NCI-H2196 (cell line): ENCODE results near the gene ODAD3.

Source experiments
- DNase-seq: peaks from one replicate; lab custom pipeline; 2025; ENCODE audit not compliant: unreplicated experiment; lab: John Stamatoyannopoulos, UW

Gene ODAD3

DNA sequence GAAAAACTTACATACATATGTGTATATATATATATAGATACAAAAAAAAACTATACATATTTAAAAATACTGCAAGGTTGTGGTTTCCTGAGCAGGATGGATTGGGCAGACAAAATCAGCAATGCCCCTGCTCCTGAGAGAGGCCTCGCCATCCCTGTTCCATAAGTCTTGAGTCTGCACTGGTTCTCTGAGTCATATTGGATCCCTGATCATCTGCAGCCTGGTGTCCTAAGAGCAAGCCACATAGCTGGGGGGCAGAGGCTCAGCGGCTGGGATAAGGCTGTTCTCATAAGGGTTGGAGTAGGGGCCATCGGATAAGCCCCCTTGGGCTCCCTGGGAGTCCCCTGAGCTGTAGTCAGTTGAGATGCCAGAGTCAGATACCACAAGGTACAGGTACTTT, 57.2 kb downstream of the ODAD3 start:
- no peak for DNase-seq

DNA sequence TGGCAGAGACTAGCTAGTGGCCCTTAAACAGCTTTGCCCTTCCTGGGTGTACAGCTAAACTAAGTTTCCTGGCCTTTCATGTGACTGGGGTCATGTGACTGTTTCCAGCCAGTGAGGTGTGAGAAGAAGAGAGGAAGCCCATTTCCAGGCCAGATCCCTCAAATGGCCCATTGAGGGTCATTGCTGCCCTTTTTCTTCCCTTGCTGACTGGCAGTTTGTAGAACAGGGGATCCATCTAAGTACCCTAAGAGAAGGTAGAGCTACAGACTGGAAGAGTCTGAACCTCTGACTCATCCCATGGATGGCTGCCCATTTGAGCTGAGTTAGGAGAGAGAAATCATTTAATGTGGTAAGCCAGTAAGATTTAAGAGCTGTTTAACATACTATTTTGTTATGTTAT, 57.7 kb downstream of the ODAD3 start:
- no peak for DNase-seq

DNA sequence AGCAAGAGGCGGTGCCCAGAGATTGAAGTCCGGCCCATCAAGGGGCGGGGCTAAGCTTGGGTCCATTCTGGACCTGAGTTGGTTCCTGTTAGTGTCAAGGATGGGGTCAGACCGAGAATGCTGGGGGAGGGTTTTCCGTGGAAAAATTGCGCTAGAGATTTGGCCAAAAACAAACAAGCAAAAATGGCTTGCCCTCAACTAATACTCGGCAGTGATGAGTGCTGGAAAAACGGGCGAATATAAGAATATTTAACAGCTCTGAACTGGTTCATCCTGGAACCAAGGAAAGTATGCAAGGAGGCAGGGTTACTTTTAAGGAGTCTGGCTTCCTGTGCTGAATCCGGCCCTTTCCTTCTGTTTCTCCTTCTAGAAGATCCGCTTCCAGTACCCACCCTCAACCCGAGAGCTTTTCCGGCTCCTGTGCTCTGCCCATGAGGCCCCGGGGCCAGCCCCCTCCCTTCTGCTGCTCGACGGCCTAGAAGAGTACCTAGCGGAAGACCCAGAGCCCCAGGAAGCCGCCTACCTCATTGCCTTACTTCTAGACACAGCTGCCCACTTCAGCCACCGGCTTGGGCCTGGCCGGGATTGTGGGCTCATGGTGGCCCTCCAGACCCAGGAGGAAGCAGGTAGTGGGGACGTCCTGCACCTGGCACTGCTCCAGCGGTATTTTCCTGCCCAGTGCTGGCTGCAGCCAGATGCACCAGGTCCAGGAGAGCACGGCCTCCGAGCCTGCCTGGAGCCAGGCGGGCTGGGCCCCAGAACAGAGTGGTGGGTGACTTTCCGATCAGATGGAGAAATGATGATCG, 59.6 kb downstream of the ODAD3 start:
- DNase-seq = peak; percentile 58

DNA sequence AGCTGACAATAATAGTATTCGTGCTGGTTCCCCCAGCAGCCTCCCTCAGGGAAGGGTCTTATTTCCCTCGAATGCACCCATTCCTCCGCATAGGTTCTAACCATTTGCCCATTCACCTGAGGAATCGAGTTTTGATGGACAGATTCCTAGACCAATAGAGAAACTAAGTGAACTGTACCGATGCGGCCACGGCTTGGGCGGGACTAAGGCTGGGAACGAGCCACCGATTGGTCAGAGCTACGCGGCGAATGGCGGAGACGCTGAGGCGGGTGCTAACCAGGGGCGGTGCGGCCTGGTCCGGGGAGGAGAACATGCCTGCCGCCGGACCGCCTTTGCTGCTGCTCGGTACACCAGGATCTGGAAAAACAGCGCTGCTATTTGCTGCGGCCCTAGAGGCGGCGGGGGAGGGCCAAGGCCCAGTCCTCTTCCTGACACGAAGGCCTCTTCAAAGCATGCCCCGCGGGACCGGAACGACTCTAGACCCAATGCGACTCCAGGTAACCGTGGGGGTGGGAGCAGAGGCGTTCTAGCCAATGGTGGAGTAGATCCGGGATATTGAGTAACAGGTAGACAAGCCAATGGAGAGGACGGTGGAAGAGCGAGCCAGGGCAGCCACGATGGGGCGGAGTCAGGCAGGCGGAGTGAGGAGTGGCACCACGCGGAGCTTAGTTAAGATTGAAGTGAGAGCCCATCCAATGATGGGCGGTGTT, 60.3 kb downstream of the ODAD3 start, which contains the start of gene SWSAP1:
Gene SWSAP1, plus strand, starts transcription at position 234 of the 710 bp plus-strand sequence. Its CDS starts 15 bp downstream, at position 249.
- DNase-seq = peak; percentile 99

DNA sequence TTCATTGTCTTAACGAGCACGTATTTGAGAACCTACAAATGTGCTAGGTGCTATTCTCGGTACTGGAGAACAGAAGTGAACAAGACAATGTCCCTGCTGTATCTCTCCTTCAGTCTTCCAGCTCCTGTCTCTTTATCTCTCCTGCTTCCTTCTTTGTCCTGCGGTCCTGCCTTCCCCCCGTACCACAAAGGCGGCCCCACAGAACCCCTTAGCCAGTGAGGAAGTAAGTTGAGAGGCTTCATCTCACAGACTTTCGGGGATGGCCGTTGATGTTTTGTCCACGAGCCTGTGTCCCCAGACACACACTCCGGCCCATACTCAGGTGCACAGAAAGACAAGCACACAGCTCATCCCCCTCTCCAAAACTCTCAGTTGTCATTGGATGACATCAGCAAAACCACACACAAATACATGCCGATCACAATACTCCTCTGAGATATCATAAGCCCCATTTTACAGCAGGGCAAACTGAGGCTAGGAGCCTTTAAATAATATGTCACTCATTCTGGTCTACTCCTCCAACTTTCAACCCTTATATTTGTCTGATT, 61.0 kb downstream of the ODAD3 start:
- no peak for DNase-seq

DNA sequence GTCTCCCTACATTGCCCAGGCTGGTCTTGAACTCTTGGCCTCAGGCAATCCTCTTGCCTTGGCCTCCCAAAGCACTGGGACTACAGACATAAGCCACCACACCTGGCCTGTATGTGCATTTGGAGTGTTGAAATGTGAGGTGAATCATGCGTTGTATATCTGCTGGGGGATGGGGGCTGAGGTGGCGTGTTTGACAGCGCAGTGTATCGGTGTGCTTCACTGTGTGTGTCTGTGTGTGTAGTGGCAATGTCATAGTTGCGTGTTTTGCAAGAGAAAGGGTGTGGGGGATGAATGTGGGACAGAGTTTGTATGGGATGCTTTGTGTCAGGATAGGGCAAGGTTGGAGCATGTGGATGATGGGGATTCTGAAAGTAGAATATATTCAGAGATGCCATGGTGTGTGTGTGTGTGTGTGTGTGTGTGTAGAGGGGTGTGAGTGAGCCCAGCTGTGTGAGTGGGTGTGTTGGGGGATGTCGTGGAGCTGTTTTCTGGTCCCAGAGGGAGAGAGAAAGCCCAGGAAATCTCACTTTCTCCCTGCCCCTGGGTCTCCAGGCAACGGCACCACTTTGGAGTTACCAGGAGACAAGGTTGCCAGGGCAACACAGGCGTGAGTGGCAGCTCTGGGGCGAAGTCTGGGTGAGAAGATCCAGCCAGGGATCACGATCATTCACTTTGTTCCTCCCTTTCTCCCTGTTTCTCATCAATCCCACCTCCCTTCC, 61.6 kb downstream of the ODAD3 start:
- DNase-seq = peak; percentile 89

DNA sequence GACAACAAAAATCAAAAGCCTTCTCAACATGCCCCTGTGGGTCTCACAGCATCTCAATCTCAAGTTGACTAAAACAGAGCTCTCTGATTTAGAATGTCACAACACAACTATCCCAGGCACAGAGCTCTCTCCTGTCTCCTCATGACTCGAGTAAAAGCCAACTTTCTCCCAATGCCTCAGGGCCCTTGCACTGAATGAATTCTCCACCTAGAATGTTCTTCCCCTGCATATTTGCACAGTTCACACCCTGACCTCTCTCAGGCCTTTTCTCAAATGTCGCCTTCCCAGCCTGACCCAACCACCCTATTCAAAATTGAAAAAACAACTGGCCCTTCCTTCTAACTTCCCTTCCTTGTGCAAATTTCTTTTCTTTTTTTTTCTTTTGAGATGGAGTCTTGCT, 64.2 kb downstream of the ODAD3 start:
- no peak for DNase-seq
